SK-N-SH (cell line): ENCODE data around the gene LSM14A. TPM values are rescaled to one million over a fixed set of nuclear protein-coding genes. Genes with fewer than 3 reads are reported as not detected.
"Not testable (repeated sequence)": the region's sequence is repeated elsewhere in the genome, so short reads cannot be mapped to it uniquely, and the experiment has no call there.

Source experiments
- CTCF ChIA-PET: fragments of 300-600, 350-600 bp; formaldehyde crosslinking; extraction: SDS; loops from one replicate; lab custom pipeline; 2021; lab: Yijun Ruan, JAX
- POLR2A ChIA-PET: fragments of 350-600 bp; sonication (Branson Sonifier 250); formaldehyde crosslinking; extraction: SDS; loops from one replicate; lab custom pipeline; 2020; ENCODE audit warnings: antibody characterized with exemption, inconsistent platforms; lab: Yijun Ruan, JAX
- DNase-seq: peaks from one replicate; pipeline ENCODE4 v3.0.0; 2012
- H2AFZ ChIP-seq: fragments of 200-600 bp; sonication (generic); 2 replicates; pipeline ENCODE4 v1.8.1; 2016; ENCODE audit warnings: antibody characterized with exemption, mild to moderate bottlenecking, low read depth
- H3F3A ChIP-seq: fragments of 200-600 bp; sonication (generic); replicated peaks from 2 replicates; pipeline ENCODE3; 2016; ENCODE audit warnings: antibody characterized with exemption, mild to moderate bottlenecking; ENCODE audit not compliant: insufficient read depth
- H3K27ac ChIP-seq, 2 experiments: fragments of 200-500 bp in 1 of 2; fragments of 200-600 bp in 1 of 2; sonication (Bioruptor generic) in 1 of 2; sonication (generic), shearing (Covaris generic) in 1 of 2; 2 replicates each; pipeline versions ENCODE4 v1.5.1 to v1.6.1; 2014 to 2016; ENCODE audit warnings: low read depth in 2 of 2, inconsistent platforms in 1 of 2, low read length in 1 of 2, mild to moderate bottlenecking in 1 of 2, mixed read lengths in 1 of 2
- H3K27me3 ChIP-seq: fragments of 200-600 bp; sonication (generic), shearing (Covaris generic); 2 replicates; pipeline ENCODE4 v1.6.1; 2016; ENCODE audit warnings: mixed run types; ENCODE audit not compliant: insufficient read depth
- H3K36me3 ChIP-seq, 2 experiments: fragments of 200-500 bp in 1 of 2; fragments of 200-600 bp in 1 of 2; sonication (Bioruptor generic) in 1 of 2; sonication (generic) in 1 of 2; replicated peaks in 1 of 2; 2 replicates each; pipeline versions ENCODE3 to v1.5.1; 2014 to 2016; ENCODE audit warnings: low read length in 1 of 2, mild to moderate bottlenecking in 1 of 2; ENCODE audit not compliant: insufficient read depth in 2 of 2, control insufficient read depth in 1 of 2
- H3K4me1 ChIP-seq, 2 experiments: fragments of 200-500 bp in 1 of 2; fragments of 200-600 bp in 1 of 2; sonication (Bioruptor generic) in 1 of 2; sonication (generic), shearing (Covaris generic) in 1 of 2; 2 replicates each; pipeline versions ENCODE4 v1.5.1 to v1.6.1; 2014 to 2016; ENCODE audit warnings: low read depth in 1 of 2, low read length in 1 of 2, mixed run types in 1 of 2; ENCODE audit not compliant: insufficient read depth in 2 of 2, control insufficient read depth in 1 of 2
- H3K4me2 ChIP-seq: fragments of 200-600 bp; sonication (generic), shearing (Covaris generic); 2 replicates; pipeline ENCODE4 v1.6.1; 2017; ENCODE audit warnings: mixed run types
- H3K4me3 ChIP-seq, 2 experiments: fragments of 200-500 bp in 1 of 2; fragments of 200-600 bp in 1 of 2; sonication (Bioruptor generic) in 1 of 2; sonication (generic), shearing (Covaris generic) in 1 of 2; 2 replicates each; pipeline versions ENCODE4 v1.5.1 to v1.8.1; 2014 to 2016; ENCODE audit warnings: low read depth in 2 of 2, inconsistent platforms in 1 of 2, low read length in 1 of 2, mild to moderate bottlenecking in 1 of 2, mixed read lengths in 1 of 2, moderate library complexity in 1 of 2
- H3K79me2 ChIP-seq: fragments of 200-600 bp; sonication (generic); 2 replicates; pipeline ENCODE4 v1.8.1; 2017; ENCODE audit warnings: mild to moderate bottlenecking; ENCODE audit not compliant: insufficient read depth
- H3K9ac ChIP-seq: fragments of 200-600 bp; sonication (generic); 2 replicates; pipeline ENCODE4 v1.6.1; 2017; ENCODE audit warnings: mixed run types
- H3K9me2 ChIP-seq: fragments of 200-600 bp; sonication (generic); 2 replicates; pipeline ENCODE4 v1.6.1; 2017; ENCODE audit warnings: mixed run types
- H3K9me3 ChIP-seq: fragments of 200-600 bp; sonication (generic); 2 replicates; pipeline ENCODE4 v1.6.1; 2017; ENCODE audit warnings: mixed run types, mild to moderate bottlenecking, moderate library complexity
- H4K20me1 ChIP-seq: fragments of 200-600 bp; sonication (generic); 2 replicates; pipeline ENCODE4 v1.6.1; 2017; ENCODE audit warnings: mild to moderate bottlenecking, mixed run types; ENCODE audit not compliant: insufficient read depth
- ELF1 ChIP-seq: IDR thresholded peaks from 2 replicates; pipeline ENCODE4 v1.4.0; 2012
- FOSL2 ChIP-seq: IDR thresholded peaks from 2 replicates; pipeline ENCODE4 v1.4.0; 2012; ENCODE audit warnings: low read depth, mild to moderate bottlenecking, moderate library complexity, borderline replicate concordance
- FOXM1 ChIP-seq: IDR thresholded peaks from 2 replicates; pipeline ENCODE4 v1.4.0; 2012; ENCODE audit warnings: low read depth, mild to moderate bottlenecking
- NFIC ChIP-seq: IDR thresholded peaks from 2 replicates; pipeline ENCODE4 v1.4.0; 2012; ENCODE audit warnings: borderline replicate concordance
- PBX3 ChIP-seq: IDR thresholded peaks from 2 replicates; pipeline ENCODE4; 2012
- RXRA ChIP-seq: IDR thresholded peaks from 2 replicates; pipeline ENCODE4 v1.4.0; 2012; ENCODE audit warnings: low read depth, mild to moderate bottlenecking, borderline replicate concordance
- SIN3A ChIP-seq: IDR thresholded peaks from 2 replicates; pipeline ENCODE4 v1.6.1; 2012; ENCODE audit warnings: low read depth, mild to moderate bottlenecking, low read length, moderate library complexity, borderline replicate concordance
- TCF12 ChIP-seq: IDR thresholded peaks from 2 replicates; pipeline ENCODE4 v1.4.0; 2012
- USF2 ChIP-seq: fragments of 150-350 bp; IDR thresholded peaks from 2 replicates; pipeline ENCODE4 v1.6.1; 2017; ENCODE audit warnings: antibody characterized with exemption, low read length, low read depth, borderline replicate concordance
- WGBS: methylation state at CpG from one replicate; pipeline ENCODE4 v1.1.6; 2017; ENCODE audit warnings: low lambda C conversion rate; 5-methylcytosine and 5-hydroxymethylcytosine counted together
- polyA plus RNA-seq, 3 experiments: library from polyadenylated mRNA; depleted of rRNA; stranded (reverse); fragments of >200 nt; gene quantifications; 2 replicates each; pipeline ENCODE4 v1.2.3, GENCODE V29; 2012
- TF ChIP-seq, protein P1 (sequence below): fragments of 150-350 bp; IDR thresholded peaks from 2 replicates; pipeline ENCODE4 v1.6.1; 2016; ENCODE audit warnings: mild to moderate bottlenecking, low read depth, low read length
- TF ChIP-seq, protein P2 (sequence below): IDR thresholded peaks from 2 replicates; pipeline ENCODE4 v1.4.0; 2012; ENCODE audit warnings: low read depth

LSM14A gene
- polyA plus RNA-seq, 1 of the 3 experiments (the other 2 are of a cell fraction): 87.7 TPM

GRCh38 chr19:34193876-34194275 is 21.6 kb downstream of the LSM14A start (continued):
- TF ChIP-seq USF2 (no peak), FOSL2 (no peak), NFIC (no peak)
- TF ChIP-seq, protein P1, sequence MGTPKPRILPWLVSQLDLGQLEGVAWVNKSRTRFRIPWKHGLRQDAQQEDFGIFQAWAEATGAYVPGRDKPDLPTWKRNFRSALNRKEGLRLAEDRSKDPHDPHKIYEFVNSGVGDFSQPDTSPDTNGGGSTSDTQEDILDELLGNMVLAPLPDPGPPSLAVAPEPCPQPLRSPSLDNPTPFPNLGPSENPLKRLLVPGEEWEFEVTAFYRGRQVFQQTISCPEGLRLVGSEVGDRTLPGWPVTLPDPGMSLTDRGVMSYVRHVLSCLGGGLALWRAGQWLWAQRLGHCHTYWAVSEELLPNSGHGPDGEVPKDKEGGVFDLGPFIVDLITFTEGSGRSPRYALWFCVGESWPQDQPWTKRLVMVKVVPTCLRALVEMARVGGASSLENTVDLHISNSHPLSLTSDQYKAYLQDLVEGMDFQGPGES: no peak

DNA sequence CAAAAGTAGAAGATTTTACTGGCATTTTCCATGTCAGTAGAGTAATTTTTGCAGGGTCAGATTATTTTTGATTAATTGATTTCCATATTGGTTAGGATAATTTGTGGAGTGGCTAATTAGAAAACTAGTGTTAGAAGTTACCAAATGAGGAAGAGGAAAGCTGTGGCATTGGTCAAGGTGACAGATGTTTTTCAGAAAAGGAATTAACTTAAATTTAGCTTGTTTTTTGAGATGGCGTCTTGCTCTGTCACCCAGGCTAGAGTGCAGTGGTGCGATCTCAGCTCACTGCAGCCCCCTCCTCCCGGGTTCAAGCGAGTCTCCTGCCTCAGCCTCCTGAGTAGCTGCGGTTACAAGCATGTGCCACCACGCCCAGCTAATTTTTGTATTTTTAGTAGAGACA is 28.8 kb downstream of the LSM14A start:
- Histone ChIP-seq H3K9me2 (no peaks in the 10 kb centered on the region), H3K4me3 (no peak overlapping the region), H3K27me3 (no peaks in the 10 kb centered on the region), H2AFZ (no peak overlapping the region), H3K27ac (no peak overlapping the region), H3K4me2 (no peak overlapping the region), H4K20me1 (peaks cover 18% of the 10 kb centered on the region), H3K9ac (no peak overlapping the region), H3F3A (peaks cover 5% of the 10 kb centered on the region), H3K36me3 (peaks cover 20 to 65% of the 10 kb centered on the region in 2 experiments), H3K9me3 (no peaks in the 10 kb centered on the region), H3K79me2 (peaks cover 49% of the 10 kb centered on the region), H3K4me1 (0 out of 4 replicates have a peak, but pooled peaks cover 0 to 5% of the 10 kb centered on the region in 2 experiments)
- 97% methylated on average over 6 of the region's 6 CpGs for WGBS
- TF ChIP-seq, protein P2, sequence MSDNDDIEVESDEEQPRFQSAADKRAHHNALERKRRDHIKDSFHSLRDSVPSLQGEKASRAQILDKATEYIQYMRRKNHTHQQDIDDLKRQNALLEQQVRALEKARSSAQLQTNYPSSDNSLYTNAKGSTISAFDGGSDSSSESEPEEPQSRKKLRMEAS: no peak
- no peak for TF ChIP-seq ELF1
- TF ChIP-seq FOXM1: no peak
- no peak for TF ChIP-seq RXRA
- TF ChIP-seq PBX3: no peak
- no peak for TF ChIP-seq TCF12
- TF ChIP-seq, protein P1: no peak
- TF ChIP-seq SIN3A: no peak
- no peak for DNase-seq
- POLR2A ChIA-PET: no interaction called here
- CTCF ChIA-PET: interaction anchor here (1.2 kb wide), 1 partner anchor 23 kb away, joined by 3 read pairs; no protein-coding TSS in a partner anchor

- not testable (repeated sequence) for H3K27ac ChIP-seq, H3K9me2 ChIP-seq, H3K9me3 ChIP-seq, H3K27me3 ChIP-seq, H3K4me2 ChIP-seq, H3K9ac ChIP-seq, H2AFZ ChIP-seq, H3F3A ChIP-seq, H3K4me1 ChIP-seq, H3K4me3 ChIP-seq, DNase-seq
- ChIA-PET CTCF (interaction anchor here (1.0 to 3.0 kb wide), 4 partner anchors 11 to 428 kb away, joined by 3 to 12 read pairs (median 4); no protein-coding TSS in a partner anchor), POLR2A (interaction anchor here (0.6 kb wide), 1 partner anchor 18 kb away, joined by 3 read pairs; no protein-coding TSS in a partner anchor)
- Histone ChIP-seq H3K79me2 (peaks cover 26% of the 10 kb centered on the region), H3K36me3 (peaks cover 16 to 58% of the 10 kb centered on the region in 2 experiments), H4K20me1 (peaks cover 35% of the 10 kb centered on the region)
- 96% methylated on average over 7 of the region's 7 CpGs for WGBS
These were observed 33.0 kb downstream of the LSM14A start for GRCh38 chr19:34205324-34205723.
